Ishikawa (cell line): ENCODE results near the gene PDCD1LG2.

Source experiments
- CEBPB ChIP-seq: IDR thresholded peaks from 2 replicates; pipeline ENCODE4 v1.6.1; 2012
- CREB1 ChIP-seq: IDR thresholded peaks from 2 replicates; pipeline ENCODE4 v1.6.1; 2012; ENCODE audit warnings: low read depth
- EGR1 ChIP-seq: IDR thresholded peaks from 2 replicates; pipeline ENCODE4 v1.6.1; 2012
- EP300 ChIP-seq: IDR thresholded peaks from 2 replicates; pipeline ENCODE4 v1.6.1; 2012; ENCODE audit warnings: borderline replicate concordance
- FOXM1 ChIP-seq: IDR thresholded peaks from 2 replicates; pipeline ENCODE4 v1.6.1; 2012; ENCODE audit warnings: low read depth, borderline replicate concordance
- MAX ChIP-seq: IDR thresholded peaks from 2 replicates; pipeline ENCODE4 v1.6.1; 2012
- NFIC ChIP-seq: IDR thresholded peaks from 2 replicates; pipeline ENCODE4 v1.6.1; 2012
- RAD21 ChIP-seq: IDR thresholded peaks from 2 replicates; pipeline ENCODE4 v1.6.1; 2012; ENCODE audit warnings: low read depth
- TAF1 ChIP-seq: IDR thresholded peaks from 2 replicates; pipeline ENCODE4 v1.6.1; 2012; ENCODE audit warnings: low read depth, mild to moderate bottlenecking
- TCF12 ChIP-seq: IDR thresholded peaks from 2 replicates; pipeline ENCODE4 v1.6.1; 2012; ENCODE audit warnings: low read depth
- TEAD4 ChIP-seq: IDR thresholded peaks from 2 replicates; pipeline ENCODE4 v1.6.1; 2012
- YY1 ChIP-seq: IDR thresholded peaks from 2 replicates; pipeline ENCODE4 v1.6.1; 2012; ENCODE audit warnings: low read depth
- ZBTB7A ChIP-seq: IDR thresholded peaks from 2 replicates; pipeline ENCODE4 v1.6.1; 2012; ENCODE audit warnings: low read depth
- TF ChIP-seq, protein P1 (sequence below): IDR thresholded peaks from 2 replicates; pipeline ENCODE4 v1.6.1; 2012; ENCODE audit warnings: low read depth, mild to moderate bottlenecking
- TF ChIP-seq, protein P2 (sequence below): IDR thresholded peaks from 2 replicates; pipeline ENCODE4 v1.6.1; 2012

PDCD1LG2 gene

GRCh38 chr9:5612185-5612530 is 101.8 kb downstream of the PDCD1LG2 start:
- TF ChIP-seq CEBPB (no peak), ZBTB7A (no peak), EGR1 (no peak), FOXM1 (no peak), TAF1 (no peak), TCF12 (no peak; the same call in 1 of the 2 replicates), CREB1 (no peak), MAX (no peak), EP300 (no peak), NFIC (no peak), YY1 (no peak), RAD21 (no peak)
- TF ChIP-seq, protein P1, sequence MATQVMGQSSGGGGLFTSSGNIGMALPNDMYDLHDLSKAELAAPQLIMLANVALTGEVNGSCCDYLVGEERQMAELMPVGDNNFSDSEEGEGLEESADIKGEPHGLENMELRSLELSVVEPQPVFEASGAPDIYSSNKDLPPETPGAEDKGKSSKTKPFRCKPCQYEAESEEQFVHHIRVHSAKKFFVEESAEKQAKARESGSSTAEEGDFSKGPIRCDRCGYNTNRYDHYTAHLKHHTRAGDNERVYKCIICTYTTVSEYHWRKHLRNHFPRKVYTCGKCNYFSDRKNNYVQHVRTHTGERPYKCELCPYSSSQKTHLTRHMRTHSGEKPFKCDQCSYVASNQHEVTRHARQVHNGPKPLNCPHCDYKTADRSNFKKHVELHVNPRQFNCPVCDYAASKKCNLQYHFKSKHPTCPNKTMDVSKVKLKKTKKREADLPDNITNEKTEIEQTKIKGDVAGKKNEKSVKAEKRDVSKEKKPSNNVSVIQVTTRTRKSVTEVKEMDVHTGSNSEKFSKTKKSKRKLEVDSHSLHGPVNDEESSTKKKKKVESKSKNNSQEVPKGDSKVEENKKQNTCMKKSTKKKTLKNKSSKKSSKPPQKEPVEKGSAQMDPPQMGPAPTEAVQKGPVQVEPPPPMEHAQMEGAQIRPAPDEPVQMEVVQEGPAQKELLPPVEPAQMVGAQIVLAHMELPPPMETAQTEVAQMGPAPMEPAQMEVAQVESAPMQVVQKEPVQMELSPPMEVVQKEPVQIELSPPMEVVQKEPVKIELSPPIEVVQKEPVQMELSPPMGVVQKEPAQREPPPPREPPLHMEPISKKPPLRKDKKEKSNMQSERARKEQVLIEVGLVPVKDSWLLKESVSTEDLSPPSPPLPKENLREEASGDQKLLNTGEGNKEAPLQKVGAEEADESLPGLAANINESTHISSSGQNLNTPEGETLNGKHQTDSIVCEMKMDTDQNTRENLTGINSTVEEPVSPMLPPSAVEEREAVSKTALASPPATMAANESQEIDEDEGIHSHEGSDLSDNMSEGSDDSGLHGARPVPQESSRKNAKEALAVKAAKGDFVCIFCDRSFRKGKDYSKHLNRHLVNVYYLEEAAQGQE, result no peak
- TF ChIP-seq, protein P2, sequence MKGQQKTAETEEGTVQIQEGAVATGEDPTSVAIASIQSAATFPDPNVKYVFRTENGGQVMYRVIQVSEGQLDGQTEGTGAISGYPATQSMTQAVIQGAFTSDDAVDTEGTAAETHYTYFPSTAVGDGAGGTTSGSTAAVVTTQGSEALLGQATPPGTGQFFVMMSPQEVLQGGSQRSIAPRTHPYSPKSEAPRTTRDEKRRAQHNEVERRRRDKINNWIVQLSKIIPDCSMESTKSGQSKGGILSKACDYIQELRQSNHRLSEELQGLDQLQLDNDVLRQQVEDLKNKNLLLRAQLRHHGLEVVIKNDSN, result no peak

DNA sequence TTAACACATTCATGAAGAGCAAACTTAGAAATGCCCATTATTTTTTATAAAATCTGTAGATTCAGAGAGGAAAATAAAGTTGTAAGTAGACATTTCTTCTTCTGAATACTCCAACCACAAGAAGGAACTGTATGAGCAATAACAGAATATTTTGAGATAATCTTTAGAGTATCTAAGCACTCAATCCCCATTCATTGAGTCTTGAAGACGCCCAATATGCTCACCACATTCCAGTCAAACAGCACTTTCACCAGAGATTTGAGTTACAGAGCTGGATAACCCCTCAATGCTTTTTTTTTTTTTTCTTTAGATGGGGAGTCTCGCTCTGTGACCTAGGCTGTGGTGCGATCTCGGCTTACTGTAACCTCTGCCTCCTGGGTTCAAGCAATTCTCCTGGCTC is 103.9 kb downstream of the PDCD1LG2 start:
- no peak for TF ChIP-seq RAD21
- no peak for TF ChIP-seq EGR1
- TF ChIP-seq, protein P2, result no peak
- no peak for TF ChIP-seq ZBTB7A
- TF ChIP-seq, protein P1, result no peak
- TF ChIP-seq TAF1, result no peak
- TF ChIP-seq MAX, result no peak
- no peak for TF ChIP-seq YY1
- no peak for TF ChIP-seq NFIC
- TF ChIP-seq EP300, result no peak
- no peak for TF ChIP-seq TCF12
- TF ChIP-seq TEAD4, result no peak
- no peak for TF ChIP-seq CREB1
- TF ChIP-seq CEBPB, result no peak
- TF ChIP-seq FOXM1, result no peak

DNA sequence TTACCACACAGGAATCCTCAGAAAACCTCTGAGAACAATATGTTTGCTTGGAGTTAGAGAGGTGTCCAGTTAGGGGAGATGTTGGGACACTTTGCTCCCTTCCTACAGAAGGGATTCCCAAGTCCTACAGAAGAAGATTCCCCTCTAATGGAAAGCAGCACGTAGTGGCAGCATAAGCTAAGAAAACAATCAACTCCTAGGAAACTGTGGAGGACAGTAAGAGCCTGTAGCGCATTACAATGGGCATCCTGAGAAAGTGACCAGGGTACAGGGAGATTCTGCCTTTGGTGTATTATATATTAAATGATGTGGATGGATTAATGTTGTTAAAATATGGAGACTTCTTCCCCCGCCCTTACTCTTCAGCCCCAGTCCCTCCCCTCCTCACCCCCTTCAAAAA is 104.7 kb downstream of the PDCD1LG2 start:
- TF ChIP-seq YY1 (no peak), NFIC (no peak), EGR1 (no peak), FOXM1 (no peak), RAD21 (no peak), ZBTB7A (no peak)

GRCh38 chr9:5617749-5618148 is 107.4 kb downstream of the PDCD1LG2 start:
- no peak for TF ChIP-seq EGR1
- no peak for TF ChIP-seq YY1
- no peak for TF ChIP-seq EP300
- no peak for TF ChIP-seq CEBPB
- no peak for TF ChIP-seq TCF12
- TF ChIP-seq, protein P1, result no peak
- TF ChIP-seq, protein P2, result no peak
- TF ChIP-seq NFIC, result no peak
- no peak for TF ChIP-seq CREB1
- no peak for TF ChIP-seq RAD21
- TF ChIP-seq MAX, result no peak
- TF ChIP-seq TAF1, result no peak
